ENCODE measurements around the gene NRIP2. TPM values are rescaled to one million over a fixed set of nuclear protein-coding genes. Genes with fewer than 3 reads are reported as not detected.

The NRIP2 gene
- total RNA-seq, 2 donors from 2014 or later = 0.59 to 3.0 TPM

- Histone ChIP-seq H3K36me3 (peaks cover 2% of the 10 kb centered on the region), H3K4me3 (no peak overlapping the region), H3K27ac (no peak overlapping the region), H3K27me3 (no peaks in the 10 kb centered on the region), H3K9me3 (no peaks in the 10 kb centered on the region), H3K4me1 (peaks cover 0 to 28% of the 10 kb centered on the region in 2 donors)
- TF ChIP-seq CTCF (IDR thresholded peaks at IDR 0.05) = no peak
- DNase-seq (ENCODE audit: low spot score) = no peak
Observed at GRCh38 chr12:2792671-2793500, 41.9 kb downstream of the NRIP2 start.

- Histone ChIP-seq H3K9me3 (no peaks in the 10 kb centered on the region), H3K27me3 (no peaks in the 10 kb centered on the region), H3K27ac (no peak overlapping the region), H3K36me3 (no peaks in the 10 kb centered on the region), H3K4me3 (no peak overlapping the region), H3K4me1 (peaks cover 0 to 10% of the 10 kb centered on the region in 2 donors)
- DNase-seq (ENCODE audit: low spot score) = no peak
- TF ChIP-seq CTCF (IDR thresholded peaks at IDR 0.05) = no peak
Observed at GRCh38 chr12:2791089-2791488, 43.7 kb downstream of the NRIP2 start.

GRCh38 chr12:2785017-2785416, 49.8 kb downstream of the NRIP2 start:
- TF ChIP-seq CTCF (IDR thresholded peaks at IDR 0.05) = no peak
- H3K27ac ChIP-seq = no peak overlapping the region
- H3K27me3 ChIP-seq = no peaks in the 10 kb centered on the region
- H3K36me3 ChIP-seq = no peaks in the 10 kb centered on the region
- no peak overlapping the region for H3K4me3 ChIP-seq
- no peak for DNase-seq (ENCODE audit: low spot score)
- peaks cover 0 to 11% of the 10 kb centered on the region in 2 donors for H3K4me1 ChIP-seq
- no peaks in the 10 kb centered on the region for H3K9me3 ChIP-seq

- TF ChIP-seq CTCF (IDR thresholded peaks at IDR 0.05) = peak; percentile 77 to 96
- Histone ChIP-seq H3K4me1 (peaks cover 0 to 11% of the 10 kb centered on the region in 2 donors), H3K36me3 (no peaks in the 10 kb centered on the region), H3K9me3 (no peaks in the 10 kb centered on the region), H3K27me3 (no peaks in the 10 kb centered on the region), H3K27ac (no peak overlapping the region), H3K4me3 (peak overlapping the region in 1 of 2 donors; percentile 18)
- DNase-seq (ENCODE audit: low spot score) = no peak
Observed at GRCh38 chr12:2783936-2784600, 50.8 kb downstream of the NRIP2 start.

- Histone ChIP-seq H3K9me3 (no peaks in the 10 kb centered on the region), H3K4me1 (peaks cover 0 to 17% of the 10 kb centered on the region in 2 donors), H3K27me3 (no peaks in the 10 kb centered on the region), H3K4me3 (no peak overlapping the region), H3K36me3 (no peaks in the 10 kb centered on the region), H3K27ac (no peak overlapping the region)
- TF ChIP-seq CTCF (IDR thresholded peaks at IDR 0.05) = no peak
- no peak for DNase-seq (ENCODE audit: low spot score)
Observed at GRCh38 chr12:2779281-2779680, 55.6 kb downstream of the NRIP2 start.

Data from right atrium auricular region (tissue), 2 donors.